Motor neuron (in vitro differentiated cells): Measurements from ENCODE around the gene CP. TPM values are rescaled to one million over a fixed set of nuclear protein-coding genes. Genes with fewer than 3 reads are reported as not detected.

Experiments
- ATAC-seq, 8 experiments: fragments of 200-7000 bp; cut with Tn5 transposase; replicated peaks in 6 of 8; 2 replicates each; pipeline ENCODE4 v1.8.0; 2021; ENCODE audit warnings: mild to moderate bottlenecking in 8 of 8, moderate library complexity in 8 of 8
- H3K27ac ChIP-seq, 2 donors: fragments of 250-450 bp; sonication (Bioruptor Pico); 2 replicates each; pipeline ENCODE4 v1.9.0; 2021; ENCODE audit warnings: antibody characterized with exemption in 2 of 2, mild to moderate bottlenecking in 2 of 2, moderate library complexity in 1 of 2
- H3K4me1 ChIP-seq, 2 donors: fragments of 250-450 bp; sonication (Bioruptor Pico); replicated peaks in 1 of 2; 2 replicates each; pipeline ENCODE4 v1.6.1; 2021; ENCODE audit warnings: antibody characterized with exemption in 2 of 2, mild to moderate bottlenecking in 2 of 2, moderate library complexity in 1 of 2
- H3K4me3 ChIP-seq, 5 donors: fragments of 250-450 bp; sonication (Bioruptor Pico); 2 replicates each; pipeline ENCODE4 v1.9.0; 2021; ENCODE audit warnings: antibody characterized with exemption in 5 of 5, mild to moderate bottlenecking in 5 of 5, moderate library complexity in 4 of 5
- WGBS, 10 experiments: fragments of 450-650 bp; shearing (Covaris generic); methylation state at CpG; one replicate each; pipeline ENCODE4 v1.0.0; 2022; 5-methylcytosine and 5-hydroxymethylcytosine counted together
- in situ Hi-C, 9 experiments: fragments of 400-800 bp; cut with MboI; loops; one replicate each; pipeline ENCODE4 v1.15.0; 2021; ENCODE audit warnings: low sequenced_read_pairs in 9 of 9, low pct_unique_long_range_greater_than_20kb in 2 of 9; ENCODE audit not compliant: unreplicated experiment in 9 of 9
- total RNA-seq, 8 experiments: library from RNA; unstranded; fragments of 300-600 nt; gene quantifications; 2 replicates each; pipeline versions ENCODE4 v1.2.3 to v1.2.4, GENCODE V29; 2022

Gene CP
- total RNA-seq, 8 experiments from 2014 or later = 0.60 to 37.2 (median 2.4) TPM

DNA sequence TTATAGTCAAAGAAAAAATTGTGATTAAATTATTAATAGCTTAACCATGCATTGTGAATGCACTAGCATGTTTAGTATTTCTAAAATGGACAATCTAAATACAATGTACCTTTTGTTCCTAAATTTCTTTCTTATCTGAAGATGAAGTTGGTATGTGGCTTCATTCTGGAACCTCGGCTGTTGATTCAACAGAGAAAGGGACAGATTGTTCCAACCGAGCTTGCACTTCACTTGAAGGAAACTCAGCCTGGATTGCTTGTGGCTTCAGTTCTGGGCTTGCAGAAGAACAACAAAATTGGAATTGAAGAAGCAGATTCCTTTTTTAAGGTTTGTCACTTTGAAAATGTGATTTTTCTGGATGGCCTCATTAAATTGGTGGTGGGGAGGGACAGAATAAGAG, 59.6 kb downstream of the CP start:
- no peak for ATAC-seq
- Histone ChIP-seq H3K4me1 (no peaks in the 10 kb centered on the region), H3K4me3 (no peak overlapping the region), H3K27ac (no peak overlapping the region)
- in situ Hi-C loops = no loop called here
- WGBS, 10 experiments = 61 to 100% (median 100%) methylated on average over 1 to 2 of the region's 2 CpGs; no CpG with 5 or more reads in 1 of the 10 experiments

DNA sequence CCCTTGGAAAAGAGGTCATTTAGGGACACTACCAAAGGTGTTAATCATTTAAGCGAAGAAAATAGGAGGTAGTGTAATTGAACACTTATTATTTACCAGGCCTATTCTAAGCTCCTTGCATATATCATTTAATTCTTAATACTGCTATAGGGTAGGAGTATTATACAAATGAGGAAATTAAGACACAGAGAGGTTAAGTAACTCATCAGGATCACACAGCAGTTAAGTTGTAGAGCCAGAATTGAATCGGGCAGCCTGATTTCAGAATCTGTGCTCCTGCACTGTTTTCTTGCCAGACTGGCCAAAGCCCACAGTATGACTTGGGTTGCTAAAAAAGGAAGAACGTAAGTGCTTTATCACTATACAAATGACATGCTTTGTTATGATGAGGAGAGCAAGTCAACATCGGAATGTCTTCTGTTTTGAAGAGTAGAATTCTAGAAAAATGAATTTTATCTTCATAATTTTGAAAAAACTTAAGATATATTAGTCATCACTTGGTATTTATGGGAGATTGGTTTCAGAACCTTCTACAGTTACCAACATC, 60.8 kb downstream of the CP start:
- no peak for ATAC-seq
- in situ Hi-C loops = no loop called here
- Histone ChIP-seq H3K4me1 (no peaks in the 10 kb centered on the region), H3K4me3 (no peak overlapping the region), H3K27ac (no peak overlapping the region)
- 83 to 100% (median 94%) methylated on average over 2 to 4 of the region's 4 CpGs for WGBS, 10 experiments

DNA sequence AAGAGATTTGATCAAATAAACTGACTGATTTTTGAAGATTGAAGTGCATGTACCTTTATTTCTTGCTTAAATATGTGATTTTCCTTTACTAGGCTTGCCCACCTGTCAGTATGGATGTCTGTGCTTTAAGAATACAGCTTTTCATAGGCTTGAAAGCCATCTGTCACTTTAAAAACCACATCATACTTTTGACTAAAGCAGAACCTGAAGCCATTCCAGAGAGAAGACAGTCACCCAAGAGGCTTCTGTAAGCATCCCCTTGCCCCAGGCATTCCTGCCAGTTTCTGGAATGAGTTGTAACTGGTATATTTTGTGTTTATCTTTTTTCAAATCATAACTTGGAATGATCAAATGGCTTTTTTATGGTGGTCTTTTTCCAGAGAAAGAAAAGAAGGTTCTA, 68.2 kb downstream of the CP start:
- no peak for ATAC-seq
- H3K4me1 ChIP-seq = peaks cover 0 to 12% of the 10 kb centered on the region in 2 donors
- no peak overlapping the region for H3K4me3 ChIP-seq
- in situ Hi-C loops = no loop called here
- no peak overlapping the region for H3K27ac ChIP-seq

GRCh38 chr3:149152420-149152819, 69.2 kb downstream of the CP start:
- no peak for ATAC-seq
- 64 to 100% (median 80%) methylated on average over 1 to 2 of the region's 2 CpGs; no CpG with 5 or more reads in 3 of the 10 experiments for WGBS, 10 experiments

DNA sequence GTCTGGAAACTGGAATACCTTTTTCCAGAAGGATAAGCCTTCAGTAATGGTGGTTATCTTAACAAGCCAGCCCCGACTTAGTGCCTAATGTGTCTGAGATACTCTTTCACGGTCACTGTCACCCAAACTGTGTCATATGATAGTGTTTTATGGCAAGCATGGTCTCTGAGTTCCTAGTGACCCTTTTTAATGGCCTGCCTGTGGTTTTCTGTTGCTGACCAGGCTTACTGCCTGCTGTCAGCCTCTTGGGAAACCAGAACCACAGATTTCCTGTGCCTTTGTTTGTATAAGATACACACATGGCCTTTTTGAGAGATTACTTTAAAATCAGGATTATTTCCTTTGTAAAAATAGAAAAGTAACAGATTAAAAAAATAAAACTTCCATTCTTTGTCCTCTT, 69.8 kb downstream of the CP start:
- ATAC-seq = peak in 2 of 8 experiments; percentile 21 to 22
- in situ Hi-C loops = no loop called here
- H3K4me3 ChIP-seq = no peak overlapping the region
- H3K4me1 ChIP-seq = peaks cover 0 to 12% of the 10 kb centered on the region in 2 donors
- WGBS, 10 experiments = 50 to 100% (median 83%) methylated on average over 1 to 2 of the region's 2 CpGs; no CpG with 5 or more reads in 3 of the 10 experiments
- H3K27ac ChIP-seq = no peak overlapping the region

More at GRCh38 chr3:149152420-149152819, 69.2 kb downstream of the CP start:
- H3K27ac ChIP-seq = no peak overlapping the region
- H3K4me1 ChIP-seq = peaks cover 0 to 12% of the 10 kb centered on the region in 2 donors
- H3K4me3 ChIP-seq = no peak overlapping the region
- in situ Hi-C loops = no loop called here

DNA sequence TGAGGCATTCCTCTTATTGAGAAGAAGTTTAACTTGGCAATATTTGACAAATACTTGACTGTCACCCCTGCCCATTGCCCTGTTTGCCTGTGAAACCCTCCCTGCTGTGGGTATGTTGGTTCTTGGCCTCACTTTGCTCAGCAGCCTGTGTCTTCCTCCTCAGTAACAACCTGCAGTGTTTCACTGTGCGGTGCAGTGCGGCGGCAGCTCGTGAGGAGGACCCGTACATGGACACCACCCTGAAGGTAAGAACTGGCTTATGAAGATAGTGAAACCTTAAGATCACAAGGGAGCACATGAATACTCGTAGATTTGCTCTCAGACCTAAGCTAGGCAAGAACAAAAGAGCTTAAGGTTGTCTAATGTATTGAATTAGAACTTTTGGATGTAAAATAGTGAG, 71.2 kb downstream of the CP start:
- in situ Hi-C loops = no loop called here
- no peak overlapping the region for H3K27ac ChIP-seq
- no peak for ATAC-seq
- H3K4me3 ChIP-seq = no peak overlapping the region
- H3K4me1 ChIP-seq = peaks cover 0 to 12% of the 10 kb centered on the region in 2 donors
- 91 to 100% (median 95%) methylated on average over 1 to 6 of the region's 6 CpGs; no CpG with 5 or more reads in 4 of the 10 experiments for WGBS, 10 experiments

DNA sequence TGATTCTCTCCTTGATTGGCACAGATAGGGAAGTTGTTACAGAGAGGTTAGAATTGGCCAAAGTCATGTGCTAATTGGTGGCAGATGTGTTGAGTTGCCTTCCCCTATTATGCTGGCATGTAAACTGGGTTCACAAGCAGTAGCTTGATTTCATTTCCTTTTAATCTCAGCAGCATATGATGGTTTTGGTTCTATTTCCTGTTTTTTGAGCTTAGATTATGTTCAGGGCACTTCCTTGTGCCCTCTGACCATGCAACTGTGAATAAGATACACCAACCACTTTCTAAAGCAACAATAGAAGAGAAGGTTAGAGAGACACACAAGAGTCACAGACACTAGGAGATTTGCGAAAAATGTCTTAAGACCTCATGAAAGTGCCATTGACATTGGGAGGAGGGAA, 75.7 kb downstream of the CP start:
- no peak overlapping the region for H3K27ac ChIP-seq
- in situ Hi-C loops = loop anchor here in 1 of 9 experiments (25.0 kb wide), 1 partner anchor 116 kb away; no protein-coding TSS in a partner anchor
- no peak for ATAC-seq
- WGBS, 10 experiments = 40 to 100% (median 100%) methylated on average over 1 of the region's 1 CpG; no CpG with 5 or more reads in 4 of the 10 experiments
- no peak overlapping the region for H3K4me3 ChIP-seq
- peaks cover 3% of the 10 kb centered on the region in 2 donors for H3K4me1 ChIP-seq

DNA sequence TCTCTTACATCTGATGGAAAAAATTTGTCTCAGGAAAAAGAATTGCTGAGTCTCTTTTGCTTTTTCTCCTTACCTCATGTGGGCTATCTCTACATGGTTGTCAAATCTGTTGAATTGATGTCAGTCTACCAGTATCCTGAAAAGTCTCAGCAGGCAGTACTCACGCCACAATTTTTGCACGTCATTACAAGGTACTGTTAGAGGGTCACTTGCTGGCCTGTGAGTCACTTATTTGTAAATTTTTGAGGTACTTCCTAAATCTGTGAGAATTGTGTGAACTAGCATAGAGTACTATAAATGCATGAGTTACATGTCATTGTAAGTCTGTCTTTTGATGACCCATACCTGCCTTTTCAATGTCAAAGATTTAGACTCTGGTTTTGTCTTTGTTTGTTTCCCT, 76.3 kb downstream of the CP start:
- peaks cover 0 to 3% of the 10 kb centered on the region in 2 donors for H3K4me1 ChIP-seq
- ATAC-seq = no peak
- H3K27ac ChIP-seq = no peak overlapping the region
- H3K4me3 ChIP-seq = no peak overlapping the region
- WGBS, 10 experiments = 36 to 100% (median 90%) methylated on average over 2 of the region's 2 CpGs; no CpG with 5 or more reads in 5 of the 10 experiments
- in situ Hi-C loops = loop anchor here in 1 of 9 experiments (25.0 kb wide), 1 partner anchor 117 kb away; no protein-coding TSS in a partner anchor

- Histone ChIP-seq H3K27ac (no peak overlapping the region), H3K4me1 (peaks cover 0 to 3% of the 10 kb centered on the region in 2 donors), H3K4me3 (no peak overlapping the region)
- in situ Hi-C loops = loop anchor here in 1 of 9 experiments (25.0 kb wide), 1 partner anchor 120 kb away; no protein-coding TSS in a partner anchor
- no peak for ATAC-seq
- 26 to 91% (median 79%) methylated on average over 1 to 4 of the region's 4 CpGs; no CpG with 5 or more reads in 2 of the 10 experiments for WGBS, 10 experiments
Measured at GRCh38 chr3:149142682-149143081, 78.9 kb downstream of the CP start.

DNA sequence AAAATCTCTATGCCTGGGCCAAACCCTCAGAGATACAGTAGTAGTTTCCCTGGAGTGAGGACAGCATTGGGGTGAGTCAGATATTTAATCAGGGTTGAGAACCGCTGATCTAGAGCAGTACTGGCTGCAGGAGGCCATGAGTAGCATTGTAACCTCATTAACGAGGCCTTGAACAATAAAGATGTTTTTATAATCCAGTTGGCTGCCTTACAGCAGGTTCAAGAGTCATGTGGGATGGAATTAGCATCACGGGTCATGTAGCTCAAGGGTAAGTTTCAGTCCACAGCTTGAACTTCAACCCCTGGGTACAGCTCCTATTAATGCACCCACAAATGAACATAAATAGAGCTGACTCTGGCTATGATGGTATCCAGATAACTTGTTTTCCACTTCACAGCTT, 87.1 kb downstream of the CP start:
- in situ Hi-C loops = loop anchor here in 1 of 9 experiments (25.0 kb wide), 1 partner anchor 128 kb away; no protein-coding TSS in a partner anchor
- H3K4me1 ChIP-seq = peaks cover 11 to 20% of the 10 kb centered on the region in 2 donors
- H3K4me3 ChIP-seq = no peak overlapping the region
- WGBS, 10 experiments = 67 to 95% (median 82%) methylated on average over 1 to 3 of the region's 3 CpGs; no CpG with 5 or more reads in 2 of the 10 experiments
- H3K27ac ChIP-seq = no peak overlapping the region
- ATAC-seq = no peak

GRCh38 chr3:149131589-149131988, 90.0 kb downstream of the CP start:
- WGBS, 10 experiments = 40 to 86% (median 80%) methylated on average over 1 to 4 of the region's 4 CpGs; no CpG with 5 or more reads in 1 of the 10 experiments
- no peak for ATAC-seq
- in situ Hi-C loops = loop anchor here in 1 of 9 experiments (25.0 kb wide), 1 partner anchor 131 kb away; no protein-coding TSS in a partner anchor
- peaks cover 11 to 24% of the 10 kb centered on the region in 2 donors for H3K4me1 ChIP-seq
- H3K4me3 ChIP-seq = no peak overlapping the region
- H3K27ac ChIP-seq = no peak overlapping the region

- ATAC-seq = peak; percentile 90 to 96 (median 94)
- 0 to 4% (median 0%) methylated on average over 3 to 14 of the region's 84 CpGs; no CpG with 5 or more reads in 3 of the 10 experiments for WGBS, 10 experiments
- Histone ChIP-seq H3K4me3 (peak within 1 kb of the TSS; percentile 54 to 86 (median 63)), H3K4me1 (peaks cover 11 to 24% of the 10 kb centered on the region in 2 donors), H3K27ac (peak within 1 kb of the TSS; percentile 4 to 5)
- in situ Hi-C loops = loop anchor here in 4 of 9 experiments (10.0 to 25.0 kb wide), 3 partner anchors 133 to 145 kb away; no protein-coding TSS in a partner anchor
Measured at GRCh38 chr3:149129326-149130205, 92.1 kb downstream of the CP start, which contains the start of gene HPS3. Gene HPS3 (plus strand): TSS chr3:149129638. CDS start chr3:149129724, 86 bp downstream.

DNA sequence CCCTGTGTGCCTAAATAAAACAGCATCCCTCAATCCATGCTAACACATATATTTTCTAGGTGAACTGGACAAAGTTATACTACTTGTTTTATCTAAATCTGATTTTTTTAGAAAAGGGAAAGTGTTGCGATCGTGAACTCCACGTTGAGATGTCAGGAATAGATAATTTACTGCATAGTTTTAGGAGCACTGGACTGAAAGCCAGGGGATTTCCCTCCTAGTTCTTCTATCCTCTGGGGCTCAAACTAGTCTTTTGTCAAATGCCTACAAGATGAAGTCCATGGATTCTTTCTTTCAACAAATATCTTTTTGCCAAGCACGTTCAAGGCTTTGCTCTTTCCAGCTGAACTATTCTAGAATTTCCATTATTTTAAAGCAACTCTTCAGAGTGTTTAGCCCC, 92.8 kb downstream of the CP start:
- Histone ChIP-seq H3K4me1 (peaks cover 11 to 24% of the 10 kb centered on the region in 2 donors), H3K27ac (no peak overlapping the region), H3K4me3 (peak overlapping the region; percentile 54 to 86 (median 63))
- in situ Hi-C loops = loop anchor here in 4 of 9 experiments (10.0 to 25.0 kb wide), 3 partner anchors 133 to 146 kb away; no protein-coding TSS in a partner anchor
- 0 to 86% (median 35%) methylated on average over 3 to 4 of the region's 4 CpGs; no CpG with 5 or more reads in 1 of the 10 experiments for WGBS, 10 experiments
- ATAC-seq = no peak
